CD4-positive, alpha-beta memory T cell (primary cell): ENCODE data around the gene EML6. TPM values are rescaled to one million over a fixed set of nuclear protein-coding genes. Genes with fewer than 3 reads are reported as not detected.
"Not testable (repeated sequence)": the region's sequence is repeated elsewhere in the genome, so short reads cannot be mapped to it uniquely, and the experiment has no call there.

Source experiments
- CTCF ChIA-PET: fragments of 350-600 bp; sonication (Branson Sonifier 250); formaldehyde crosslinking; loops from one replicate; lab custom pipeline; 2021; ENCODE audit warnings: inconsistent platforms; ENCODE audit not compliant: partially characterized antibody; lab: Charles Lee
- POLR2A ChIA-PET: fragments of 350-600 bp; sonication (Branson Sonifier 250); formaldehyde crosslinking; loops from one replicate; lab custom pipeline; 2021; ENCODE audit not compliant: partially characterized antibody; lab: Charles Lee
- DNase-seq, 5 donors: peaks; one replicate each; pipeline versions ENCODE4 v3.0.0 to v3.0.0-alpha.2; 2020 to 2022; ENCODE audit warnings: mixed read lengths in 1 of 5
- H3K27ac ChIP-seq: one replicate; pipeline ENCODE4 v1.7.0; 2013; ENCODE audit warnings: low read depth, low read length
- H3K27me3 ChIP-seq: 2 replicates; pipeline ENCODE4 v1.7.0; 2013; ENCODE audit warnings: mild to moderate bottlenecking, low read length, moderate library complexity; ENCODE audit not compliant: insufficient read depth
- H3K36me3 ChIP-seq: 2 replicates; pipeline ENCODE4 v1.7.0; 2013; ENCODE audit warnings: mild to moderate bottlenecking, low read length, moderate library complexity; ENCODE audit not compliant: insufficient read depth
- H3K4me1 ChIP-seq: 2 replicates; pipeline ENCODE4 v1.7.0; 2013; ENCODE audit warnings: mild to moderate bottlenecking, low read length, moderate library complexity; ENCODE audit not compliant: insufficient read depth
- H3K4me3 ChIP-seq, 2 donors: one replicate each; pipeline ENCODE4 v1.7.0; 2013; ENCODE audit warnings: low read length in 2 of 2, mild to moderate bottlenecking in 1 of 2
- H3K9me3 ChIP-seq, 2 donors: one replicate each; pipeline ENCODE4 v1.7.0; 2013; ENCODE audit warnings: low read length in 2 of 2, control low read depth in 1 of 2; ENCODE audit not compliant: control insufficient read depth in 1 of 2
- H3K27ac Mint-ChIP-seq, 7 donors: one replicate each; pipeline ENCODE4 v1.8.0; 2020 to 2021; ENCODE audit warnings: mixed read lengths in 7 of 7, mild to moderate bottlenecking in 6 of 7, inconsistent platforms in 3 of 7, moderate library complexity in 3 of 7
- H3K27me3 Mint-ChIP-seq, 2 donors: one replicate each; pipeline ENCODE4 v1.8.0; 2020 to 2021; ENCODE audit warnings: mixed read lengths in 2 of 2
- H3K36me3 Mint-ChIP-seq, 2 donors: one replicate each; pipeline ENCODE4 v1.8.0; 2020 to 2021; ENCODE audit warnings: mixed read lengths in 2 of 2, inconsistent platforms in 1 of 2, mild to moderate bottlenecking in 1 of 2
- H3K4me1 Mint-ChIP-seq, 4 donors: one replicate each; pipeline ENCODE4 v1.8.0; 2020 to 2021; ENCODE audit warnings: mixed read lengths in 4 of 4, mild to moderate bottlenecking in 1 of 4
- H3K4me3 Mint-ChIP-seq, 8 donors: one replicate each; pipeline ENCODE4 v1.8.0; 2020 to 2021; ENCODE audit warnings: mixed read lengths in 8 of 8, mild to moderate bottlenecking in 7 of 8, moderate library complexity in 6 of 8, inconsistent platforms in 3 of 8
- H3K9me3 Mint-ChIP-seq, 8 donors: one replicate each; pipeline ENCODE4 v1.8.0; 2020 to 2021; ENCODE audit warnings: mixed read lengths in 8 of 8, mild to moderate bottlenecking in 5 of 8, inconsistent platforms in 3 of 8, moderate library complexity in 1 of 8
- intact Hi-C: fragments of 100-400 bp; cut with micrococcal nuclease; formaldehyde crosslinking; loops from one replicate; pipeline ENCODE4 v1.15.1; 2023
- polyA plus RNA-seq, 2 donors: library from polyadenylated mRNA; unstranded; fragments of 300-500 nt; fragmentation: Illumina TruSeq; gene quantifications; one replicate each; pipeline ENCODE4 v1.2.3, GENCODE V29; 2021
- total RNA-seq, 2 experiments: library from RNA; stranded (reverse); gene quantifications; one replicate each; pipeline ENCODE4 v1.2.3, GENCODE V29; 2021

The EML6 gene
- total and polyA plus RNA-seq, 4 experiments from 2014 or later: 0.02 to 3.9 (median 1.8) TPM; not detected in 1

DNA sequence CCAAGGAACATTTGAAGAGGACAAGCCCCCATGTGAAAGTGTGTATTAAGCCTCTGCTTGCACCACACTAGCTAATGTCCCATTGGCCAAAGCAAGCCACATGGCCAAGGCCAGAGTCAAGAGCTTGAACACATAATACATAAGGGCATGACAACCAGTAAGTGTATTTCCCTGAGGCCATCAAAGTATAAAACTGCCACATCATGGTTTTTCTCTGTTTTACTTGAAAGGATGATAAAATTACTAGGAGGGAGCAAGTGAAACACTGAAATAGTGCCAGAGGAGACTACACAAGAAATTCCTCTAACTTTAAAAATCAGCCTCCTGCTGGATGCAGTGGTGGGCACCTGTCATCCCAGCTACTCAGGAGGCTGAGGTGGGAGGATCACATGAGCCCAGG is 30.9 kb upstream of the EML6 start:
- H3K27ac Mint-ChIP-seq: no peak overlapping the region
- DNase-seq: no peak
- no peaks in the 10 kb centered on the region for H3K9me3 ChIP-seq
- no peaks in the 10 kb centered on the region for H3K9me3 Mint-ChIP-seq
- H3K27ac ChIP-seq: no peak overlapping the region
- H3K4me1 Mint-ChIP-seq: peaks cover 0 to 3% (median 0%) of the 10 kb centered on the region in 4 donors
- intact Hi-C loops: no loop called here
- ChIA-PET POLR2A (no interaction called here), CTCF (interaction anchor here (0.7 to 5.9 kb wide), 3 partner anchors 12 to 180 kb away, joined by 3 to 25 read pairs (median 3); no protein-coding TSS in a partner anchor)
- H3K36me3 Mint-ChIP-seq: no peaks in the 10 kb centered on the region
- no peaks in the 10 kb centered on the region for H3K4me1 ChIP-seq
- H3K27me3 Mint-ChIP-seq: peaks cover 7% of the 10 kb centered on the region in 2 donors
- no peak overlapping the region for H3K4me3 ChIP-seq
- no peaks in the 10 kb centered on the region for H3K27me3 ChIP-seq
- H3K36me3 ChIP-seq: no peaks in the 10 kb centered on the region
- no peak overlapping the region for H3K4me3 Mint-ChIP-seq

DNA sequence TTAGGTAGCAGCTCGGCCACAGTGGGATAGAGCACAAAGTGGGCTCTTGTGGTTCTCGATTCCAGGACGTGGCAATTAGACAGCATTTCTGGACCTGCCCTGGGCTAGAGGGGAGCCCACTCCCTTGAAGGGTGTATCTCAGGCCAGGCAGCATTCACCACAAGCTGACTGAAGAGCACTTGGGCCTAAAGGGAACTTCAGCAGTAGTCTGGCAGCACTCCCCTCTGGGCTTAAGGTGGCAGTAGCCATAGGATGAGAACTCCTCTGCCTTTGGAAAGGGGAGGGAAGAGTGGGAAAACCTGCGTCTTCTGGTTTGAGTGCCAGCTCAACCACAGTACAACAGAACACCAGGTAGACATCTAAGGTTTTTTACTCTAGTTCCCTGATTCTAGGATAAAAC is 28.1 kb upstream of the EML6 start:
- POLR2A ChIA-PET: no interaction called here
- CTCF ChIA-PET: interaction anchor here (1.4 to 5.9 kb wide), 2 partner anchors 9 to 29 kb away, joined by 3 to 25 read pairs; no protein-coding TSS in a partner anchor
- no peaks in the 10 kb centered on the region for H3K9me3 ChIP-seq
- no peaks in the 10 kb centered on the region for H3K4me1 Mint-ChIP-seq
- H3K36me3 Mint-ChIP-seq: no peaks in the 10 kb centered on the region
- no peak for DNase-seq
- no peaks in the 10 kb centered on the region for H3K9me3 Mint-ChIP-seq
- no peak overlapping the region for H3K27ac ChIP-seq
- peaks cover 3 to 6% of the 10 kb centered on the region in 2 donors for H3K27me3 Mint-ChIP-seq
- intact Hi-C loops: no loop called here
- no peak overlapping the region for H3K27ac Mint-ChIP-seq
- no peaks in the 10 kb centered on the region for H3K27me3 ChIP-seq
- H3K4me1 ChIP-seq: no peaks in the 10 kb centered on the region
- no peaks in the 10 kb centered on the region for H3K36me3 ChIP-seq
- no peak overlapping the region for H3K4me3 Mint-ChIP-seq
- no peak overlapping the region for H3K4me3 ChIP-seq

DNA sequence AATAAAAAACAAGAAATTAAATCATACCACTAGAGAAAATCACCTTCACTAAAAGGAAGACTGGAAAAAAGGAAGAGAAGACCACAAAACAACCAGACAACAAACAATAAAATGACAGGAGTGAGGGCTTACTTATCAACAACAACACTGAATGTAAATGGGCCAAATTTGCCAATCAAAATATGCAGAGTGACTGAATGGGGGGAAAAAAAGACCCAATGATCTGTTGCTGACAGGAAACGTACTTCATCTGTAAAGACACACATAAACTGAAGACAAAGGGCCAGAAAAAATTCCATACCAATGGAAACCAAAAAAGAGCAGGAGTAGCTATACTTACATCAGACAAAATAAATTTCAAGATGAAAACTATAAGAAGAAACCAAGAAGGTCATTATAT is 25.5 kb upstream of the EML6 start:
- H3K9me3 Mint-ChIP-seq: no peaks in the 10 kb centered on the region
- no peak overlapping the region for H3K27ac Mint-ChIP-seq
- no peak for DNase-seq
- H3K4me1 ChIP-seq: no peaks in the 10 kb centered on the region
- no peaks in the 10 kb centered on the region for H3K27me3 ChIP-seq
- peaks cover 3 to 6% of the 10 kb centered on the region in 2 donors for H3K27me3 Mint-ChIP-seq
- no peaks in the 10 kb centered on the region for H3K36me3 Mint-ChIP-seq
- no peak overlapping the region for H3K4me3 ChIP-seq
- H3K4me3 Mint-ChIP-seq: no peak overlapping the region
- H3K9me3 ChIP-seq: no peaks in the 10 kb centered on the region
- no peaks in the 10 kb centered on the region for H3K4me1 Mint-ChIP-seq
- H3K36me3 ChIP-seq: no peaks in the 10 kb centered on the region
- ChIA-PET CTCF (no interaction called here), POLR2A (no interaction called here)
- intact Hi-C loops: no loop called here
- H3K27ac ChIP-seq: no peak overlapping the region

DNA sequence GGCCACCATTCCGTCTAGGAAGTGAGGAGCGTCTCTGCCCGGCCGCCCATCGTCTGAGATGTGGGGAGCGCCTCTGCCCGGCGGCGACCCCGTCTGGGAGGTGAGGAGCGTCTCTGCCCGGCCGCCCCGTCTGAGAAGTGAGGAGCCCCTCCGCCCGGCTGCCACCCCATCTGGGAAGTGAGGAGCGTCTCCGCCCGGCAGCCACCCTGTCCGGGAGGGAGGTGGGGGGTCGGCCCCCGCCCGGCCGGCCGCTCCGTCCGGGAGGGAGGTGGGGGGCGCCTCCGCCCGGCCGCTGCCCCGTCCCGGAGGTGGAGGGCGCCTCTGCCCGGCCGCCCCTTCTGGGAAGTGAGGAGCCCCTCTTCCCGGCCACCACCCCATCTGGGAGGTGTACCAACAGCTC is 24.5 kb upstream of the EML6 start:
- H3K36me3 Mint-ChIP-seq, POLR2A ChIA-PET, H3K27ac ChIP-seq, H3K4me3 Mint-ChIP-seq, H3K4me1 Mint-ChIP-seq, H3K36me3 ChIP-seq, DNase-seq, H3K4me3 ChIP-seq, CTCF ChIA-PET, H3K27ac Mint-ChIP-seq, H3K9me3 ChIP-seq, H3K27me3 Mint-ChIP-seq, H3K9me3 Mint-ChIP-seq, H3K4me1 ChIP-seq, intact Hi-C loops, H3K27me3 ChIP-seq: not testable (repeated sequence)

GRCh38 chr2:54699665-54700064 is 23.8 kb upstream of the EML6 start:
- no peak overlapping the region for H3K27ac Mint-ChIP-seq
- Histone ChIP-seq H3K9me3 (no peaks in the 10 kb centered on the region), H3K36me3 (no peaks in the 10 kb centered on the region), H3K27me3 (no peaks in the 10 kb centered on the region), H3K27ac (no peak overlapping the region), H3K4me1 (no peaks in the 10 kb centered on the region), H3K4me3 (no peak overlapping the region)
- H3K9me3 Mint-ChIP-seq: no peaks in the 10 kb centered on the region
- ChIA-PET POLR2A (no interaction called here), CTCF (no interaction called here)
- intact Hi-C loops: no loop called here
- H3K4me1 Mint-ChIP-seq: no peaks in the 10 kb centered on the region
- no peaks in the 10 kb centered on the region for H3K36me3 Mint-ChIP-seq
- DNase-seq: no peak
- peaks cover 0 to 6% of the 10 kb centered on the region in 2 donors for H3K27me3 Mint-ChIP-seq
- H3K4me3 Mint-ChIP-seq: no peak overlapping the region

DNA sequence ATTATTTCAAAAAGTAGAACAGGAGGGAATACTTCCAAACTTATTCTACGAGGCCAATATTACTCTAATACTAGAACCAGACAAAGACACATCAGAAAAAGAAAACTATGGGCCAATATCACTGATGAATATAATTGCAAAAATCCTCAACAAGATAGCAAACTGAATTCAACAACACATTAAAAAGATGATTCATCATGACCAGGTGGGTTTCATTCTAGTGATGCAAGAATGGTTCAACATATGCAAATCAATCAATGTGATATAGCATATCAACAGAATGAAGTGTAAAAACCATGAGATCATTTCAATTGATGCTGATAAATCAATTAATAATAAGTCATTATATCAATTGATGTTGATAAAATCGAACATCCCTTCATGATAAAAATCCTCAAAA is 22.4 kb upstream of the EML6 start:
- Mint-ChIP-seq H3K4me3 (no peak overlapping the region), H3K27me3 (peaks cover 0 to 3% of the 10 kb centered on the region in 2 donors), H3K36me3 (no peaks in the 10 kb centered on the region), H3K4me1 (no peaks in the 10 kb centered on the region), H3K9me3 (no peaks in the 10 kb centered on the region), H3K27ac (no peak overlapping the region)
- POLR2A ChIA-PET: no interaction called here
- CTCF ChIA-PET: interaction anchor here (7.6 kb wide), 1 partner anchor 177 kb away, joined by 250 read pairs; no protein-coding TSS in a partner anchor
- Histone ChIP-seq H3K4me1 (no peaks in the 10 kb centered on the region), H3K27ac (no peak overlapping the region), H3K27me3 (no peaks in the 10 kb centered on the region), H3K9me3 (no peaks in the 10 kb centered on the region), H3K36me3 (no peaks in the 10 kb centered on the region), H3K4me3 (no peak overlapping the region)
- intact Hi-C loops: no loop called here
- DNase-seq: no peak

GRCh38 chr2:54704238-54704637 is 19.2 kb upstream of the EML6 start:
- no peaks in the 10 kb centered on the region for H3K36me3 ChIP-seq
- no peaks in the 10 kb centered on the region for H3K27me3 ChIP-seq
- H3K4me1 ChIP-seq: peaks cover 6% of the 10 kb centered on the region
- intact Hi-C loops: loop anchor here (1.0 kb wide), 4 partner anchors 134 to 597 kb away; no protein-coding TSS in a partner anchor
- H3K4me3 Mint-ChIP-seq: no peak overlapping the region
- peaks cover 0 to 3% (median 0%) of the 10 kb centered on the region in 4 donors for H3K4me1 Mint-ChIP-seq
- no peak overlapping the region for H3K4me3 ChIP-seq
- H3K27ac Mint-ChIP-seq: no peak overlapping the region
- H3K36me3 Mint-ChIP-seq: no peaks in the 10 kb centered on the region
- ChIA-PET CTCF (interaction anchor here (0.6 to 7.6 kb wide), 39 partner anchors 7 to 968 kb away, joined by 3 to 250 read pairs (median 4); partner anchors contain the start of gene EML6), POLR2A (interaction anchor here (0.8 to 1.7 kb wide), 4 partner anchors 130 to 183 kb away, joined by 3 to 9 read pairs (median 4); no protein-coding TSS in a partner anchor)
- DNase-seq: no peak
- H3K9me3 ChIP-seq: no peaks in the 10 kb centered on the region
- no peak overlapping the region for H3K27ac ChIP-seq
- H3K9me3 Mint-ChIP-seq: no peaks in the 10 kb centered on the region
- H3K27me3 Mint-ChIP-seq: peaks cover 8 to 9% of the 10 kb centered on the region in 2 donors
